HG02571 (cell line): ENCODE results near the gene PCDHB4.
"Not testable (repeated sequence)": the region's sequence is repeated elsewhere in the genome, so short reads cannot be mapped to it uniquely, and the experiment has no call there.

Experiments used
- ATAC-seq: cut with Tn5 transposase; IDR thresholded peaks from one replicate; pipeline ENCODE4 v1.9.1; 2021; ENCODE audit warnings: mild to moderate bottlenecking, moderate library complexity; ENCODE audit not compliant: unreplicated experiment

Gene PCDHB4

DNA sequence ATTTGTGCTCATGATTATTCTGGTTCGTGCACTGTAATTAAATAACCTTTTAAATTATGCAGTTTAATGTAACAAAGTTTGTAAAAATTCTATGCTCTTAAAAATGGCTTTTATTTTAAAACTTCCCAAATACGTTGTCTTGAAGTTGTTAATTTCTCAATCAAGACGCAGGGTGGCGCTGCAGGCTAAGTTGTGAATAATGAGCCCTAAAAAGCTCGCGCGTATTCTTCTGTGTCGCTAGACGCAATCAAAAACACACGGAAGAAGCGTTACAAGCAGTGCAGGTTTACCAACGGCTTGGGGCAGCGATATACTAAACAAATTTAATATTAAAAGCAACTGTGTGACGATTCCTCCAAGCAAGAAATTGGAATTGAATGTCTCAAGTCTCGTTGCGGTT is at the start of gene PCDHB4:
TSS of gene PCDHB4 (plus strand) at position 256 of the 400 bp plus-strand sequence. CDS start 181 bp downstream, outside the sequence.
- ATAC-seq: no peak

DNA sequence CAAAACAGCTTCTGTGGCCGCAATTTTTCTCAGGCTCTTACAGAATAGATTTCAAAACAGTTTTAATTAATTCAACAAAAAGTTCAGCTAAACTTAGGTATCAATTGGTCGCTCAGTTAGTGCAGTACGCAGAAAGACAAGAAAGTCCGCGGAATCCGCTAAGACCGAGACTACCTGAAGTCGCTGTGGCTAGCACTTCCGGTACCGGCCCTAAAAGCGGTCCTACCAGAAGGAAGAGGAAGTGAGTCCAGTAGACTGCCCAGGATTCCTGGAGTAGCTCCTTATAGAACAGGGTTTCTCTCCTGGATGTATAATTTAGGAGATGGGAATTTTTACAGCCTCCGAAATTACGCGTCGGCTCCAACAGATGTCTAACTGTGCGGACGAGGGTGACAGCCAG is 43.8 kb upstream of the PCDHB4 start:
- no peak for ATAC-seq

DNA sequence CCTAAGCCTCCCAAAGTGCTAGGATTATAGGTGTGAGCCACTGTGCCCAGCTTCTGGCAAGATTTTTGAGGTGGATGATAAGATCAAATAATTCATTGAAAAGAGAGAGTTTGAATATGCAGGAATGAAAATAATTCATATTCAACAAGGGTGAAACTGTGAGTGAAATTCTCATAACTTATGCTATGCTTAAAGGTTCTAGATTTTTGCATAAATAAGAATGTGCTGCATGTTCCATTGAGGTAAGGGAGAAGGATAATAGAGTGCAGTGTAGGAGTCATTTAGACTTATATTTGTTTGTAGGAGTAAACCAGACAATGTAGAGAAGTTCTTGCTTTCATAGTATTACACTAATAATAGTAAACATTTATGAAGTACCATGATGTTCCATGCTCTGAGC is 39.4 kb upstream of the PCDHB4 start:
- ATAC-seq: no peak

DNA sequence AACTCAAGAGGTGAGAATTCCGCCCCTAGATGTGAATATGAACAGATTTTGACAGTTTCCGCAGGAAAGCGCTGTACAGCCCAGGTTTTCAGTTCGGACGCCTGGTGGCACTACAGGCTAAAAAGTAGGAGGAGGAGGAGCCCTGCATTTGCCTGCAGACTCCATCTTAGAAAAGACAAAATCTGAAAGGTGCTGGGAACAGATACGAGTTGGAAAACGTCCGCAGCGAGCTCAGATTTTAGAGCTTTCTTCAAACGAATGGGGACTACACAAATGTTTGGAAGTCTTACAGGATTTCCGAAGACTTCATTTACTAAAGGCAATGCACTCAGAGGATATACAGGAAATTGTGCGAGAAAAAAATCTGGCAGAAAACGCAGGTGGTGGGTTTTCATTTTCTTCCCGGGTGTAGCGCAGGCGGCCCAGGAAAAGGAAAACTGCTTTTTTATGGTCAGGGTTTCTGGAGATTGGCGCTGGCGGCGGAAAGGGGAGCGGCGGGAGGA is 37.1 kb upstream of the PCDHB4 start:
- ATAC-seq: no peak

DNA sequence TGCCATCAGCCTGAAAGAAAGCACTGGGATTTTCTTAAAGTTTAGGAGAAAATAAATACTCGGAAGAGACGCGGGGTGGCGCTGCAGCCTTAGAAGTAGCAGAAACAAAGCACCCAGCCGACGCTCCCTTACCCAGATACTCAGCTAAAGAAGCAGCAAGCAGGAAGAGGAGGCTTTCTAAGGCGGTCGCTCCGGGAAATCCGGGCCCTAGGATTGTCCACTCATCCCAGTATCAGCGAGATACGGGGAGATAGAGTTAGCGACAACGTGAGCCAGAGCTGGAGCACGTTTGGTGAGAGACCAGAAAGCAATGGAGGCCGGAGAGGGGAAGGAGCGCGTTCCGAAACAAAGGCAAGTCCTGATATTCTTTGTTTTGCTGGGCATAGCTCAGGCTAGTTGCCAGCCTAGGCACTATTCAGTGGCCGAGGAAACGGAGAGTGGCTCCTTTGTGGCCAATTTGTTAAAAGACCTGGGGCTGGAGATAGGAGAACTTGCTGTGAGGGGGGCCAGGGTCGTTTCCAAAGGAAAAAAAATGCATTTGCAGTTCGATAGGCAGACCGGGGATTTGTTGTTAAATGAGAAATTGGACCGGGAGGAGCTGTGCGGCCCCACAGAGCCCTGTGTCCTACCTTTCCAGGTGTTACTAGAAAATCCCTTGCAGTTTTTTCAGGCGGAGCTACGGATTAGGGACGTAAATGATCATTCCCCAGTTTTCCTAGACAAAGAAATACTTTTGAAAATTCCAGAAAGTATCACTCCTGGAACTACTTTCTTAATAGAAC is 26.9 kb upstream of the PCDHB4 start, which contains the start of gene PCDHB2:
TSS of gene PCDHB2 (plus strand) at position 135 of the 782 bp plus-strand sequence. CDS start at position 311, 176 bp downstream.
- no peak for ATAC-seq

DNA sequence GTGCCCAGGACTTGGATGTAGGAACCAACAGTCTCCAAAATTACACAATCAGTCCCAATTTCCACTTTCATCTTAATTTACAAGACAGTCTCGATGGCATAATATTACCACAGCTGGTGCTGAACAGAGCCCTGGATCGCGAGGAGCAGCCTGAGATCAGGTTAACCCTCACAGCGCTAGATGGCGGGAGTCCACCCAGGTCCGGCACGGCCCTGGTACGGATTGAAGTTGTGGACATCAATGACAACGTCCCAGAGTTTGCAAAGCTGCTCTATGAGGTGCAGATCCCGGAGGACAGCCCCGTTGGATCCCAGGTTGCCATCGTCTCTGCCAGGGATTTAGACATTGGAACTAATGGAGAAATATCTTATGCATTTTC is 26.4 kb upstream of the PCDHB4 start:
- ATAC-seq: no peak

DNA sequence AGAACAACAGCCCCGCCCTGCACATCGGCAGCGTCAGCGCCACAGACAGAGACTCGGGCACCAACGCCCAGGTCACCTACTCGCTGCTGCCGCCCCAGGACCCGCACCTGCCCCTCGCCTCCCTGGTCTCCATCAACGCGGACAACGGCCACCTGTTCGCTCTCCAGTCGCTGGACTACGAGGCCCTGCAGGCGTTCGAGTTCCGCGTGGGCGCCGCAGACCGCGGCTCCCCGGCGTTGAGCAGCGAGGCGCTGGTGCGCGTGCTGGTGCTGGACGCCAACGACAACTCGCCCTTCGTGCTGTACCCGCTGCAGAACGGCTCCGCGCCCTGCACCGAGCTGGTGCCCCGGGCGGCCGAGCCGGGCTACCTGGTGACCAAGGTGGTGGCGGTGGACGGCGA is 25.4 kb upstream of the PCDHB4 start:
- not testable (repeated sequence) for ATAC-seq

DNA sequence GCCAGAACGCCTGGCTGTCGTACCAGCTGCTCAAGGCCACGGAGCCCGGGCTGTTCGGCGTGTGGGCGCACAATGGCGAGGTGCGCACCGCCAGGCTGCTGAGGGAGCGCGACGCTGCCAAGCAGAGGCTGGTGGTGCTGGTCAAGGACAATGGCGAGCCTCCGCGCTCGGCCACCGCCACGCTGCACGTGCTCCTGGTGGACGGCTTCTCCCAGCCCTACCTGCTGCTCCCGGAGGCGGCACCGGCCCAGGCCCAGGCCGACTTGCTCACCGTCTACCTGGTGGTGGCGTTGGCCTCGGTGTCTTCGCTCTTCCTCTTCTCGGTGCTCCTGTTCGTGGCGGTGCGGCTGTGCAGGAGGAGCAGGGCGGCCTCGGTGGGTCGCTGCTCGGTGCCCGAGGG is 25.0 kb upstream of the PCDHB4 start:
- ATAC-seq: not testable (repeated sequence)

DNA sequence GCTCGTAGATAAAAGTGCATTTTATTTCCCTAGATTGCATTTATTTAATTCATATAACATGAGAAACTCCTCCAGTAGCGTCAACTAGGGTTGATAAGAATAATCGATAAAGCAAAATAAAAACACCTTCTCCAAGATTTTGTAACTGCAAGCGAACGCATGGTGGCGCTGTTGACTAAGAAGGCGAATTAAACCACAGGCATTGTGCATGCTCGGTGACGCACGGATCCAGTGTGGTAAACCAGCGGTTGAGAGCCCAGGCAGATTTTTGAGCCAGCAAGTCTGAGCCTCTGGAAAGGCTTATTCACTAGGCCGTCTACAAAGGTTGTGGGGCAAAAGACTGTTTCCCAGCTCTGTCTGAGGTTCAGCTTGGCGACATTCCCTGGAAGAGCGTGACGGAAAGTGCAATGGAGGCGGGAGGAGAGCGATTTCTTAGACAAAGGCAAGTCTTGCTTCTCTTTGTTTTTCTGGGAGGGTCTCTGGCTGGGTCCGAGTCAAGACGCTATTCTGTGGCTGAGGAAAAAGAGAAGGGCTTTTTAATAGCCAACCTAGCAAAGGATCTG is 21.3 kb upstream of the PCDHB4 start, which contains the start of gene PCDHB3:
TSS of gene PCDHB3 (plus strand) at position 231 of the 563 bp plus-strand sequence. CDS start at position 408, 177 bp downstream.
- no peak for ATAC-seq

DNA sequence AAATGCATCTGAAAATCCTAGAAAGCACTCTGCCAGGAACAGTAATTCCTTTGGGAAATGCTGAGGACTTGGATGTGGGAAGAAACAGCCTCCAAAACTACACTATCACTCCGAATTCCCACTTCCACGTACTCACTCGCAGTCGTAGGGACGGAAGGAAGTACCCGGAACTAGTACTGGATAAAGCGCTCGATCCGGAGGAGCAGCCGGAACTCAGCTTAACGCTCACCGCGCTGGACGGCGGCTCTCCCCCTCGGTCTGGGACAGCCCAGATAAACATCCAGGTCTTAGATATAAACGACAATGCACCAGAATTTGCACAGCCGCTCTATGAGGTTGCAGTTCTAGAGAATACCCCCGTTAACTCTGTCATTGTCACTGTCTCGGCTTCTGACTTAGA is 20.6 kb upstream of the PCDHB4 start:
- no peak for ATAC-seq

DNA sequence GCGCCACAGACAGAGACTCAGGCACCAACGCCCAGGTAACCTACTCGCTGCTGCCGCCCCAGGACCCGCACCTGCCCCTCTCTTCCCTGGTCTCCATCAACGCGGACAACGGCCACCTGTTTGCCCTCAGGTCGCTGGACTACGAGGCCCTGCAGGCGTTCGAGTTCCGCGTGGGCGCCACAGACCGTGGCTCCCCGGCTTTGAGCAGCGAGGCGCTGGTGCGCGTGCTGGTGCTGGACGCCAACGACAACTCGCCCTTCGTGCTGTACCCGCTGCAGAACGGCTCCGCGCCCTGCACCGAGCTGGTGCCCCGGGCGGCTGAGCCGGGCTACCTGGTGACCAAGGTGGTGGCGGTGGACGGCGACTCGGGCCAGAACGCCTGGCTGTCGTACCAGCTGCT is 19.5 kb upstream of the PCDHB4 start:
- ATAC-seq: not testable (repeated sequence)

DNA sequence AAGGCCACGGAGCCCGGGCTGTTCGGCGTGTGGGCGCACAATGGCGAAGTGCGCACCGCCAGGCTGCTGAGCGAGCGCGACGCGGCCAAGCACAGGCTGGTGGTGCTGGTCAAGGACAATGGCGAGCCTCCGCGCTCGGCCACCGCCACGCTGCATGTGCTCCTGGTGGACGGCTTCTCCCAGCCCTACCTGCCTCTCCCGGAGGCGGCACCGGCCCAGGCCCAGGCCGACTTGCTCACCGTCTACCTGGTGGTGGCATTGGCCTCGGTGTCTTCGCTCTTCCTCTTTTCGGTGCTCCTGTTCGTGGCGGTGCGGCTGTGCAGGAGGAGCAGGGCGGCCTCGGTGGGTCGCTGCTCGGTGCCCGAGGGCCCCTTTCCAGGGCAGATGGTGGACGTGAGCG is 19.1 kb upstream of the PCDHB4 start:
- not testable (repeated sequence) for ATAC-seq

DNA sequence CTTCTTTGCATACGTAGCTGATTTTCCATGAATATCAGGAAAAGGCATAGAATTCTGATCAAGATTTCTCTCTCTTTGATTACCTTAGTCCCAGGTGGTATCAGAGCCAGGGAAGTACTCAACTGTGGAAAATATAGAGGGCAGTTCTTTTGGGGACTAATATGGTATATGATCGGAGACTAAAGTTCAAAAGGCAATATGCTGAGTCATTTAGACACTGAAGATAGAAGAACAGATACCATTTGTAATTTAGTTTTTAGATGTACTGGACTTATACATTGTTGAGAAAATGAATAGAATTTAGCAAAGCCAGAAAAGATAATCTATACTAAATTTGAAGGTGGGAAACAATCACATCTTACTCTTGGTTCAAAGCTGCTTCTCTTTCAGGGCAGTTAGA is 16.3 kb upstream of the PCDHB4 start:
- no peak for ATAC-seq

DNA sequence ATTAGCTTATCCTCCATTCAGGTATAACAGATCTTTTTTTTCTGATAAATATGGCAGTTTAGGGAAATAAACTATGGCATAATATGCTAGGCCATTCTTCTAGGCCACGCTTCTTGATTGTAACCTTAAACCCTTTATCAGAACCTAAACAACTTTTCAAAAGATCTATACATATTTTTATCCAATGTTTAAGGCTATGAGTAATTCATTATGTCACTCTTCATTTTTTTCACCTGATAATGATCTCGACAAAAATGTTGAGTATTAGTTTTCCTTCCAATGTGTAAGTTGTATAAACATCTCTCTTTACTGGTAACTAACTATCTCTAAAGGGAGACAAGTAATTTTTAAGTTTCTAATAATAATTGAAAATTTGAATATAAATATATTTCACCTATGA is 2.4 kb upstream of the PCDHB4 start:
- no peak for ATAC-seq

DNA sequence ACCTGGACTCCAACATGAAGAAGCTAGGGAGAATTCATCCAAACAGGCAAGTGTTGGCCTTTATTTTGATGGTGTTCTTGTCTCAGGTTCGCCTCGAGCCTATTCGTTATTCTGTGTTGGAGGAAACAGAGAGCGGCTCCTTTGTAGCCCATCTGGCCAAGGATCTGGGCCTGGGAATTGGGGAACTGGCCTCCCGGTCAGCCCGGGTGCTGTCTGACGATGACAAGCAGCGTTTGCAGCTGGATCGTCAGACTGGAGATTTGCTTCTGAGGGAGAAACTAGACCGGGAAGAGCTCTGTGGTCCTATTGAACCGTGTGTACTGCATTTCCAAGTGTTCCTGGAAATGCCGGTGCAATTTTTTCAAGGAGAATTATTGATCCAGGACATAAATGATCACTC is 367 bp downstream of the PCDHB4 start:
- ATAC-seq: no peak

DNA sequence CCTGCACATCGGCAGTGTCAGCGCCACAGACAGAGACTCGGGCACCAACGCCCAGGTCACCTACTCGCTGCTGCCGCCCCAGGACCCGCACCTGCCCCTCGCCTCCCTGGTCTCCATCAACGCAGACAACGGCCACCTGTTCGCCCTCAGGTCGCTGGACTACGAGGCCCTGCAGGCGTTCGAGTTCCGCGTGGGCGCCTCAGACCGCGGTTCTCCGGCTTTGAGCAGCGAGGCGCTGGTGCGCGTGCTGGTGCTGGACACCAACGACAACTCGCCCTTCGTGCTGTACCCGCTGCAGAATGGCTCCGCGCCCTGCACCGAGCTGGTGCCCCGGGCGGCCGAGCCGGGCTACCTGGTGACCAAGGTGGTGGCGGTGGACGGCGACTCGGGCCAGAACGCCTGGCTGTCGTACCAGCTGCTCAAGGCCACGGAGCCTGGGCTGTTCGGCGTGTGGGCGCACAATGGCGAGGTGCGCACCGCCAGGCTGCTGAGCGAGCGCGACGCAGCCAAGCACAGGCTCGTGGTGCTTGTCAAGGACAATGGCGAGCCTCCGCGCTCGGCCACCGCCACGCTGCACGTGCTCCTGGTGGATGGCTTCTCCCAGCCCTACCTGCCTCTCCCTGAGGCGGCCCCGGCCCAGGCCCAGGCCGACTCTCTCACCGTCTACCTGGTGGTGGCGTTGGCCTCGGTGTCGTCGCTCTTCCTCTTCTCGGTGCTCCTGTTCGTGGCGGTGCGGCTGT is 1.9 kb downstream of the PCDHB4 start:
- ATAC-seq: not testable (repeated sequence)

DNA sequence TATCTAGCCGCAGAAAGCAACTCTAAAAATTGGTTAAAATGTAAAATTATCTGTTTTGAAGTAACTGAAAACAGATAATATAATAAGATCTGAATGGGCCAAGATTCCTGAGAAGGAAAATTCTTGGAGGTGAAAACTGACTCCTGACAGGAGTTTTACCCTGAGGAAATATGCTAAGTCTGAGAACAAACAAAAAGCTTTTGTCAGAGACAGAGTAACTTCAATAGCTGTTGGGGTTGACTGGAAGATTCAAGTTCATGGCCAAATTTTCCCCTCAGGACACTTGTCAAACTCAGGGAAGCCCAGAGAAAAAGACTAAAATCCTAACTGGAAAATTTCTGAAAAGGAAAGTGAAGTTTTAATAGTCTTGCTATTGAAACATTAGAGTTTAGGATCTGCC is 5.7 kb downstream of the PCDHB4 start:
- ATAC-seq: no peak

DNA sequence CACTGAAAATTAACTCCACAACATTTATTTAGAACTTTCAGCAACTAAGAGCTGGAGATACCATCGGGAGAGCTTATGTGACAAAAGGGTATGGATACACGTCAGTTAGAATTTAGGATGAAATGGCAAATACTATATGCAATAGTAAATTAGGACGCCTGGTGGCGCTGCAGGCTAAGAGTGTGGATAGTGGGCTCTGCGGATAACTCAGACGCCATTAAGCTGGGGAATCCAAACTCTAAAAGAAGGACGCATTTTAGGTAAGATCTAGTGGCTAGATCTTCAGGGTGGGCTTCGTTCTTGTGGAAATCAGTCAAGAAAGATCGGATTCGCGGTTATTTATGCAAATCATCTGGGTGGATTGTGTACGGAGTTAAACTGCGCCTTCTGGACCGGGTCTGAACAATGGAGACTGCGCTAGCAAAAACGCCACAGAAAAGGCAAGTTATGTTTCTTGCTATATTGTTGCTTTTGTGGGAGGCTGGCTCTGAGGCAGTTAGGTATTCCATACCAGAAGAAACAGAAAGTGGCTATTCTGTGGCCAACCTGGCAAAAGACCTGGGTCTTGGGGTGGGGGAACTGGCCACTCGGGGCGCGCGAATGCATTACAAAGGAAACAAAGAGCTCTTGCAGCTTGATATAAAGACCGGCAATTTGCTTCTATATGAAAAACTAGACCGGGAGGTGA is 13.6 kb downstream of the PCDHB4 start, which contains the start of gene PCDHB5:
TSS of gene PCDHB5 (plus strand) at position 177 of the 688 bp plus-strand sequence. CDS start at position 406, 229 bp downstream.
- no peak for ATAC-seq

DNA sequence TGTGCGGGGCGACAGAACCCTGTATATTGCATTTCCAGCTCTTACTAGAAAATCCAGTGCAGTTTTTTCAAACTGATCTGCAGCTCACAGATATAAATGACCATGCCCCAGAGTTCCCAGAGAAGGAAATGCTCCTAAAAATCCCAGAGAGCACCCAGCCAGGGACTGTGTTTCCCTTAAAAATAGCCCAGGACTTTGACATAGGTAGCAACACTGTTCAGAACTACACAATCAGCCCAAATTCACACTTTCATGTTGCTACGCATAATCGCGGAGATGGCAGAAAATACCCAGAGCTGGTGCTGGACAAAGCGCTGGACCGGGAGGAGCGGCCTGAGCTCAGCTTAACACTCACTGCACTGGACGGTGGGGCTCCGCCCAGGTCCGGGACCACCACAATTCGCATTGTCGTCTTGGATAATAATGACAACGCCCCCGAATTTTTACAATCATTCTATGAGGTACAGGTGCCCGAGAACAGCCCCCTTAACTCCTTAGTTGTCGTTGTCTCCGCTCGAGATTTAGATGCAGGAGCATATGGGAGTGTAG is 14.2 kb downstream of the PCDHB4 start:
- no peak for ATAC-seq

DNA sequence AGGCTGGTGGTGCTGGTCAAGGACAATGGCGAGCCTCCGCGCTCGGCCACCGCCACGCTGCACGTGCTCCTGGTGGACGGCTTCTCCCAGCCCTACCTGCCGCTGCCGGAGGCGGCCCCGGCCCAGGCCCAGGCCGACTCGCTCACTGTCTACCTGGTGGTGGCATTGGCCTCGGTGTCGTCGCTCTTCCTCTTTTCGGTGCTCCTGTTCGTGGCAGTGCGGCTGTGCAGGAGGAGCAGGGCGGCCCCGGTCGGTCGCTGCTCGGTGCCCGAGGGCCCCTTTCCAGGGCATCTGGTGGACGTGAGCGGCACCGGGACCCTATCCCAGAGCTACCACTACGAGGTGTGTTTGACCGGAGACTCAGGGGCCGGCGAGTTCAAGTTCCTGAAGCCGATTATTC is 15.7 kb downstream of the PCDHB4 start:
- ATAC-seq: not testable (repeated sequence)
